ENCODE results near the gene STK32A.

GRCh38 chr5:147339313-147339712, 104.5 kb downstream of the STK32A start:
- TF ChIP-seq CTCF (IDR thresholded peaks at IDR 0.05; ENCODE audit: insufficient read depth, low read length) (no peak), POLR2AphosphoS5 (IDR thresholded peaks at IDR 0.05; ENCODE audit: low read depth) (no peak), SPI1 (IDR thresholded peaks at IDR 0.05; ENCODE audit: borderline replicate concordance, low read depth) (no peak), REST (IDR thresholded peaks at IDR 0.05; ENCODE audit: insufficient replicate concordance, low read depth) (no peak)
